HepG2 (cell line): Measurements from ENCODE around the gene TLN1. TPM values are rescaled to one million over a fixed set of nuclear protein-coding genes. Genes with fewer than 3 reads are reported as not detected.

Experiments
- ATAC-seq: fragments of 200-7000 bp; cut with Tn5 transposase; 3 replicates; pipeline ENCODE4 v1.9.1; 2020; ENCODE audit warnings: mild to moderate bottlenecking, moderate library complexity
- BruUV-seq: library from RNA; stranded (reverse); fragments of 400-500 nt; replicated peaks from 2 replicates; lab custom pipeline; 2021; lab: Mats Ljungman, UMichigan
- CTCF ChIA-PET: fragments of 300-600 bp; formaldehyde crosslinking; extraction: SDS; loops from one replicate; lab custom pipeline; 2021; ENCODE audit warnings: low total read pairs, inconsistent platforms, low intra/inter-chr PET ratio; lab: Yijun Ruan, JAX
- POLR2A ChIA-PET: fragments of 350-600 bp; sonication (Branson Sonifier 250); formaldehyde crosslinking; loops from one replicate; lab custom pipeline; 2020; ENCODE audit warnings: antibody characterized with exemption, inconsistent platforms; lab: Yijun Ruan, JAX
- DNase-seq: peaks from one replicate; pipeline ENCODE4 v3.0.0-alpha.2; 2015; ENCODE audit warnings: low spot score
- FAIRE-seq: peaks from 3 replicates; lab custom pipeline; 2011; peaks lifted over from hg19 to GRCh38; lab: Jason Lieb, UNC
- H2AFZ ChIP-seq: one replicate; pipeline ENCODE4 v1.6.1; 2011; ENCODE audit warnings: low read length, inconsistent platforms
- H3K27ac ChIP-seq: fragments of 300-600 bp; 3 replicates; pipeline ENCODE4 v1.8.0; 2011; ENCODE audit warnings: mixed run types, mild to moderate bottlenecking, mixed read lengths, low read length, inconsistent platforms; ENCODE audit not compliant: insufficient read depth; ENCODE audit errors: extremely low read length
- H3K27me3 ChIP-seq, 2 experiments: fragments of 200-600 bp in 1 of 2; 2 replicates in 1 of 2; 3 replicates in 1 of 2; pipeline versions ENCODE4 v1.6.0 to v1.8.0; 2011; ENCODE audit warnings: low read length in 2 of 2, mild to moderate bottlenecking in 2 of 2, moderate library complexity in 2 of 2, inconsistent platforms in 1 of 2; ENCODE audit not compliant: insufficient read depth in 2 of 2, control insufficient read depth in 1 of 2
- H3K36me3 ChIP-seq, 2 experiments: fragments of 200-600 bp in 1 of 2; replicated peaks in 1 of 2; 2 replicates in 1 of 2; 3 replicates in 1 of 2; pipeline versions ENCODE4 v1.5.1 to v1.8.0; 2011; ENCODE audit warnings: low read length in 2 of 2, inconsistent platforms in 1 of 2; ENCODE audit not compliant: insufficient read depth in 2 of 2, control insufficient read depth in 1 of 2
- H3K4me1 ChIP-seq: 2 replicates; pipeline ENCODE4 v1.5.1; 2012; ENCODE audit warnings: low read length, inconsistent platforms; ENCODE audit not compliant: insufficient read depth
- H3K4me2 ChIP-seq: 2 replicates; pipeline ENCODE4 v1.6.0; 2011; ENCODE audit warnings: low read depth, low read length, inconsistent platforms
- H3K4me3 ChIP-seq, 3 experiments: fragments of 200-600 bp in 1 of 3; sonication (generic), shearing (Covaris generic) in 1 of 3; replicated peaks in 1 of 3; 2 replicates each; pipeline ENCODE4 v1.5.1; 2011 to 2016; ENCODE audit warnings: low read length in 3 of 3, inconsistent platforms in 2 of 3, low read depth in 2 of 3, mild to moderate bottlenecking in 2 of 3, control low read depth in 1 of 3, mixed read lengths in 1 of 3; ENCODE audit not compliant: insufficient read depth in 1 of 3
- H3K79me2 ChIP-seq: one replicate; pipeline ENCODE4 v1.6.1; 2011; ENCODE audit warnings: low read length, inconsistent platforms; ENCODE audit not compliant: insufficient read depth
- H3K9ac ChIP-seq: 2 replicates; pipeline ENCODE4 v1.6.0; 2011; ENCODE audit warnings: mild to moderate bottlenecking, low read depth, low read length, inconsistent platforms; ENCODE audit not compliant: insufficient read depth
- H3K9me3 ChIP-seq: 2 replicates; pipeline ENCODE4 v1.5.1; 2012; ENCODE audit warnings: mild to moderate bottlenecking, low read length
- H4K20me1 ChIP-seq: 2 replicates; pipeline ENCODE4 v1.6.0; 2011; ENCODE audit warnings: inconsistent platforms, mild to moderate bottlenecking, low read length, moderate library complexity; ENCODE audit not compliant: insufficient read depth
- EEA1 ChIP-seq: sonication (generic); formaldehyde crosslinking; IDR thresholded peaks from 2 replicates; pipeline ENCODE4 v1.5.1; 2020; ENCODE audit warnings: mild to moderate bottlenecking, missing genetic modification reagents, borderline replicate concordance
- HNF4G ChIP-seq, 2 experiments: sonication (generic) in 1 of 2; formaldehyde crosslinking in 1 of 2; IDR thresholded peaks; 2 replicates each; pipeline versions ENCODE4 v1.4.0 to v1.6.1; 2011 to 2020; ENCODE audit warnings: borderline replicate concordance in 2 of 2, low read depth in 2 of 2, mild to moderate bottlenecking in 2 of 2, low read length in 1 of 2, missing genetic modification reagents in 1 of 2, moderate library complexity in 1 of 2
- HNRNPUL1 ChIP-seq: fragments of 200-400 bp; formaldehyde crosslinking; IDR thresholded peaks from 2 replicates; pipeline ENCODE4 v1.6.1; 2017; ENCODE audit warnings: low read depth, mild to moderate bottlenecking, low read length, moderate library complexity
- KDM2A ChIP-seq: sonication (generic); formaldehyde crosslinking; IDR thresholded peaks from 2 replicates; pipeline ENCODE4 v1.4.0; 2020; ENCODE audit warnings: low read depth, missing genetic modification reagents, borderline replicate concordance
- MAF1 ChIP-seq: sonication (generic); formaldehyde crosslinking; IDR thresholded peaks from 2 replicates; pipeline ENCODE4 v1.5.0; 2020; ENCODE audit warnings: missing genetic modification reagents, borderline replicate concordance
- NFKBIZ ChIP-seq: IDR thresholded peaks from 2 replicates; pipeline ENCODE4 v1.6.1; 2018; ENCODE audit warnings: missing genetic modification reagents, missing compliant biosample characterization
- RBFOX2 ChIP-seq: fragments of 200-400 bp; formaldehyde crosslinking; IDR thresholded peaks from 2 replicates; pipeline ENCODE4 v1.6.1; 2017; ENCODE audit warnings: low read depth, mild to moderate bottlenecking, low read length
- SALL1 ChIP-seq: sonication (generic); formaldehyde crosslinking; IDR thresholded peaks from 2 replicates; pipeline ENCODE4 v1.8.0; 2022; ENCODE audit warnings: mild to moderate bottlenecking, missing genetic modification reagents
- THAP9 ChIP-seq: sonication (generic); formaldehyde crosslinking; IDR thresholded peaks from 2 replicates; pipeline ENCODE4; 2020; ENCODE audit warnings: missing genetic modification reagents, mild to moderate bottlenecking, borderline replicate concordance
- ZNF17 ChIP-seq: sonication (generic); formaldehyde crosslinking; IDR thresholded peaks from 2 replicates; pipeline ENCODE4 v1.5.0; 2020; ENCODE audit warnings: mild to moderate bottlenecking, missing genetic modification reagents
- ZNF383 ChIP-seq: sonication (generic); formaldehyde crosslinking; IDR thresholded peaks from 2 replicates; pipeline ENCODE4 v1.4.0; 2020; ENCODE audit warnings: missing genetic modification reagents, mild to moderate bottlenecking, borderline replicate concordance
- WGBS: methylation state at CpG from one replicate; pipeline ENCODE4 v1.1.6; 2017; ENCODE audit warnings: low lambda C conversion rate; 5-methylcytosine and 5-hydroxymethylcytosine counted together
- in situ Hi-C: cut with HindIII; loops from 2 replicates; pipeline ENCODE4 v1.10.0; 2017; ENCODE audit warnings: low pct_unique_long_range_greater_than_20kb; ENCODE audit not compliant: extremely low pct_ligation_motif_present
- intact Hi-C: fragments of 100-400 bp; cut with micrococcal nuclease; formaldehyde crosslinking; loops from one replicate; pipeline ENCODE4 v1.10.0; 2022; ENCODE audit not compliant: unreplicated experiment
- polyA plus RNA-seq, 8 experiments: library from polyadenylated mRNA; depleted of rRNA in 3 of 8; stranded (reverse) in 7 of 8; unstranded in 1 of 8; fragments of >200 nt; fragmentation: Illumina TruSeq in 4 of 8; extraction: Trizol in 4 of 8; gene quantifications; 2 replicates each; pipeline versions ENCODE4 v1.2.1 to v1.2.3, GENCODE V29; 2011 to 2016; ENCODE audit warnings: low read depth in 4 of 8, missing spikeins in 1 of 8, mixed read lengths in 1 of 8; ENCODE audit not compliant: insufficient read depth in 1 of 8
- total RNA-seq, 5 experiments: library from RNA; depleted of rRNA; stranded (reverse); fragments of >200 nt; fragmentation: Illumina TruSeq; extraction: Trizol; gene quantifications; 2 replicates each; pipeline ENCODE4 v1.2.3, GENCODE V29; 2016; ENCODE audit warnings: low read depth in 1 of 5
- TF ChIP-seq, protein P1 (sequence below): sonication (generic); formaldehyde crosslinking; conservative IDR thresholded peaks from 2 replicates; pipeline ENCODE4 v1.4.0; 2020; ENCODE audit warnings: missing genetic modification reagents
- TF ChIP-seq, protein P2 (sequence below): sonication (generic); formaldehyde crosslinking; IDR thresholded peaks from 2 replicates; pipeline ENCODE4 v1.5.1; 2020; ENCODE audit warnings: mild to moderate bottlenecking, missing genetic modification reagents, moderate library complexity

The TLN1 gene
- total and polyA plus RNA-seq, 2 of the 13 experiments (the other 11 are each of a cell fraction or from before 2014, with no cell fraction given) = 35.2 to 51.8 TPM

DNA sequence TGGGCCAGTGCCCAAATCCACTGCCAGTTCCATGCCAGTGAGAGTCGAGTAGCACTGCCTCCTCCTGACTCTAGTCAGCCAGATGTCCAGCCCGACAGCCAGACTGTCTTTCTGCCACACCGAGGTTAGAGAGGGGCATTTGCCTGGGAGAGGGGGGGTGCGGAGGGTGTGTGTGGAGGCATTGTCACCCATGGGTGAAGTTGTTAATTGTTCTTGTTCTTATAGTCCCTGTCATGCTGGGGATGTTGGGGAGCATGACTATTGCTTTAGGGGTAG is 18.2 kb upstream of the TLN1 start (continued):
- TF ChIP-seq RBFOX2 = no peak
- TF ChIP-seq NFKBIZ (CRISPR knock-in tag) = no peak
- TF ChIP-seq ZNF383 = 0 out of 2 replicates have a peak, but pooled peaks have one; percentile 32
- TF ChIP-seq MAF1 = no peak

DNA sequence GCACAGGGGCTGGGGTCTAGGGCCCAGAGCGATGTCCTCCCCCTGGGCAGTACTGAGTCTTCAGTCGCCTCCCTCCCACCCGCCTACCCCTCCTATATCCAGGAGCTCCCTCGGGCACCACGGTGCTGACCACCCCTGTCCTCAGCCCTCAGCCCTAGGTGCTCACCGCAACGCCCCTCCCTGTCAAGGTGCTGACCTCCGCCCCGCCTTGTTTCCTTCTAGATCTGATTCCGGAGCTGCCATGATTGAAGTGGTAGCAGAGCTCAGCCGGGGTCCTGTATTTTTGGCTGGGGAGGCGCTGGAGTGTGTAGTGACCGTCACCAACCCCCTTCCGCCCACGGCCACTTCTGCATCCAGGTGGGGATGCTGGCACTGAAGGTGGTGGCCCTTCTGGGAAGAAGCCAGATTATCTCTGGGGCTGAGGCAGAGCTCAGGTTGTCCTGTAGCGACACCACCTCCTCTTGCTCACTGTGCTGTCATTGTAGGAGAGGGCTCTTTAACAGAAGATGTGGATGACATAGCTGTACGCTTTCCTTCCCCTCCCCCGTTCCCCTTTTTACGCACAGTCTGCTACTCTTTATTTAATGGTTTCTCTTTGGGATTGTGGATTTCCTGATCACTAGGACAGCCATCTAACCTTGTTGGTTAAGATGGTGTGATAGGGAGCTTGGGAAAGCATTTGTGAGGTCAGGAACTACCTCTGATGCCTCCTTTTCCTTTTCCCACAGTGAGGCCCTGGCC is 17.7 kb upstream of the TLN1 start:
- peaks cover 39% of the 10 kb centered on the region for H3K79me2 ChIP-seq
- ATAC-seq (peak; percentile 46), FAIRE-seq (peak; percentile 23), DNase-seq (no peak)
- no peaks in the 10 kb centered on the region for H3K9me3 ChIP-seq
- H4K20me1 ChIP-seq = peaks cover 33% of the 10 kb centered on the region
- no TSS peak for BruUV-seq
- peak overlapping the region; percentile 94 for H3K9ac ChIP-seq
- peaks cover 36% of the 10 kb centered on the region for H3K4me1 ChIP-seq
- H3K36me3 ChIP-seq = peaks cover 9 to 32% of the 10 kb centered on the region in 2 experiments
- 8% methylated on average over 17 of the region's 19 CpGs for whole genome bisulfite sequencing
- H2AFZ ChIP-seq = no peak overlapping the region
- intact Hi-C loops (loop anchor here (1.0 to 2.0 kb wide), 2 partner anchors 17 to 91 kb away; partner anchors contain the start of genes CCDC107, CREB3, RMRP and TLN1), in situ Hi-C loops (no loop called here)
- ChIA-PET CTCF (no interaction called here), POLR2A (interaction anchor here (0.6 to 5.8 kb wide), 10 partner anchors 9 to 102 kb away, joined by 3 to 102 read pairs (median 9); partner anchors contain the start of genes CREB3, HINT2, SPAG8 and TLN1)
- H3K27me3 ChIP-seq = no peaks in the 10 kb centered on the region; a peak in 2 of 5 replicates
- peak overlapping the region; percentile 80 for H3K4me2 ChIP-seq
- peak overlapping the region; percentile 95 to 99 (median 98) for H3K4me3 ChIP-seq
- H3K27ac ChIP-seq = peak overlapping the region; percentile 89
- TF ChIP-seq, protein P1, sequence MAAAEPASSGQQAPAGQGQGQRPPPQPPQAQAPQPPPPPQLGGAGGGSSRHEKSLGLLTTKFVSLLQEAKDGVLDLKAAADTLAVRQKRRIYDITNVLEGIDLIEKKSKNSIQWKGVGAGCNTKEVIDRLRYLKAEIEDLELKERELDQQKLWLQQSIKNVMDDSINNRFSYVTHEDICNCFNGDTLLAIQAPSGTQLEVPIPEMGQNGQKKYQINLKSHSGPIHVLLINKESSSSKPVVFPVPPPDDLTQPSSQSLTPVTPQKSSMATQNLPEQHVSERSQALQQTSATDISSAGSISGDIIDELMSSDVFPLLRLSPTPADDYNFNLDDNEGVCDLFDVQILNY (CRISPR knock-in tag) = no peak
- TF ChIP-seq KDM2A (CRISPR knock-in tag) = 0 out of 2 replicates have a peak, but pooled peaks have one; percentile 7
- TF ChIP-seq, protein P2, sequence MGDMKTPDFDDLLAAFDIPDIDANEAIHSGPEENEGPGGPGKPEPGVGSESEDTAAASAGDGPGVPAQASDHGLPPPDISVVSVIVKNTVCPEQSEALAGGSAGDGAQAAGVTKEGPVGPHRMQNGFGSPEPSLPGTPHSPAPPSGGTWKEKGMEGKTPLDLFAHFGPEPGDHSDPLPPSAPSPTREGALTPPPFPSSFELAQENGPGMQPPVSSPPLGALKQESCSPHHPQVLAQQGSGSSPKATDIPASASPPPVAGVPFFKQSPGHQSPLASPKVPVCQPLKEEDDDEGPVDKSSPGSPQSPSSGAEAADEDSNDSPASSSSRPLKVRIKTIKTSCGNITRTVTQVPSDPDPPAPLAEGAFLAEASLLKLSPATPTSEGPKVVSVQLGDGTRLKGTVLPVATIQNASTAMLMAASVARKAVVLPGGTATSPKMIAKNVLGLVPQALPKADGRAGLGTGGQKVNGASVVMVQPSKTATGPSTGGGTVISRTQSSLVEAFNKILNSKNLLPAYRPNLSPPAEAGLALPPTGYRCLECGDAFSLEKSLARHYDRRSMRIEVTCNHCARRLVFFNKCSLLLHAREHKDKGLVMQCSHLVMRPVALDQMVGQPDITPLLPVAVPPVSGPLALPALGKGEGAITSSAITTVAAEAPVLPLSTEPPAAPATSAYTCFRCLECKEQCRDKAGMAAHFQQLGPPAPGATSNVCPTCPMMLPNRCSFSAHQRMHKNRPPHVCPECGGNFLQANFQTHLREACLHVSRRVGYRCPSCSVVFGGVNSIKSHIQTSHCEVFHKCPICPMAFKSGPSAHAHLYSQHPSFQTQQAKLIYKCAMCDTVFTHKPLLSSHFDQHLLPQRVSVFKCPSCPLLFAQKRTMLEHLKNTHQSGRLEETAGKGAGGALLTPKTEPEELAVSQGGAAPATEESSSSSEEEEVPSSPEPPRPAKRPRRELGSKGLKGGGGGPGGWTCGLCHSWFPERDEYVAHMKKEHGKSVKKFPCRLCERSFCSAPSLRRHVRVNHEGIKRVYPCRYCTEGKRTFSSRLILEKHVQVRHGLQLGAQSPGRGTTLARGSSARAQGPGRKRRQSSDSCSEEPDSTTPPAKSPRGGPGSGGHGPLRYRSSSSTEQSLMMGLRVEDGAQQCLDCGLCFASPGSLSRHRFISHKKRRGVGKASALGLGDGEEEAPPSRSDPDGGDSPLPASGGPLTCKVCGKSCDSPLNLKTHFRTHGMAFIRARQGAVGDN = peak; percentile 58
- no peak for TF ChIP-seq HNRNPUL1
- peak; percentile 52; the same call in 1 of the 2 replicates for TF ChIP-seq SALL1 (CRISPR knock-in tag)
- 0 out of 2 replicates have a peak, but pooled peaks have one; percentile 35 for TF ChIP-seq THAP9 (CRISPR knock-in tag)
- TF ChIP-seq HNF4G (IDR thresholded peaks at IDR 0.05; ENCODE audit: borderline replicate concordance, low read depth, low read length) = no peak
- TF ChIP-seq HNF4G (CRISPR knock-in tag; IDR thresholded peaks at IDR 0.05; ENCODE audit: borderline replicate concordance, low read depth) = no peak
- TF ChIP-seq ZNF17 = no peak
- 0 out of 2 replicates have a peak, but pooled peaks have one; percentile 47 for TF ChIP-seq EEA1
